HepG2 (cell line): ENCODE data around the gene SKIC2.
"Not testable (repeated sequence)": the region's sequence is repeated elsewhere in the genome, so short reads cannot be mapped to it uniquely, and the experiment has no call there.

ENCODE experiments used
- CCAR2 ChIP-seq: fragments of 200-400 bp; formaldehyde crosslinking; optimal IDR thresholded peaks from 2 replicates; pipeline ENCODE3; 2018; ENCODE audit warnings: low read depth, mild to moderate bottlenecking, low read length, moderate library complexity
- IKZF1 ChIP-seq: fragments of 450-650 bp; IDR thresholded peaks from 2 replicates; pipeline ENCODE4 v1.7.1; 2016
- KDM1A ChIP-seq: IDR thresholded peaks from 2 replicates; pipeline ENCODE4 v1.6.1; 2016; ENCODE audit warnings: missing compliant biosample characterization
- NBN ChIP-seq: fragments of 450-650 bp; conservative IDR thresholded peaks from 2 replicates; pipeline ENCODE4 v1.6.1; 2017
- NFYB ChIP-seq: sonication (generic); formaldehyde crosslinking; IDR thresholded peaks from 2 replicates; pipeline ENCODE4 v1.4.0; 2020; ENCODE audit warnings: missing genetic modification reagents
- PHF20 ChIP-seq: sonication (generic); formaldehyde crosslinking; IDR thresholded peaks from 2 replicates; pipeline ENCODE4 v1.5.0; 2020; ENCODE audit warnings: mild to moderate bottlenecking, missing genetic modification reagents
- ZBTB21 ChIP-seq: sonication (generic); formaldehyde crosslinking; IDR thresholded peaks from 2 replicates; pipeline ENCODE4 v1.4.0; 2020; ENCODE audit warnings: missing genetic modification reagents
- ZNF274 ChIP-seq: sonication (generic); formaldehyde crosslinking; IDR thresholded peaks from 2 replicates; pipeline ENCODE4 v1.5.1; 2020; ENCODE audit warnings: mild to moderate bottlenecking, missing genetic modification reagents
- ZNF431 ChIP-seq: sonication (generic); formaldehyde crosslinking; IDR thresholded peaks from 2 replicates; pipeline ENCODE4 v1.9.0; 2022; ENCODE audit warnings: missing genetic modification reagents, low read depth, mild to moderate bottlenecking, borderline replicate concordance
- TF ChIP-seq, protein P1 (sequence below): sonication (generic); formaldehyde crosslinking; IDR thresholded peaks from 2 replicates; pipeline ENCODE4 v1.5.0; 2020; ENCODE audit warnings: mild to moderate bottlenecking, missing genetic modification reagents, moderate library complexity
- TF ChIP-seq, protein P2 (sequence below): sonication (generic); formaldehyde crosslinking; IDR thresholded peaks from 2 replicates; pipeline ENCODE4 v1.8.1; 2023; ENCODE audit warnings: missing genetic modification reagents, inconsistent platforms, borderline replicate concordance

DNA sequence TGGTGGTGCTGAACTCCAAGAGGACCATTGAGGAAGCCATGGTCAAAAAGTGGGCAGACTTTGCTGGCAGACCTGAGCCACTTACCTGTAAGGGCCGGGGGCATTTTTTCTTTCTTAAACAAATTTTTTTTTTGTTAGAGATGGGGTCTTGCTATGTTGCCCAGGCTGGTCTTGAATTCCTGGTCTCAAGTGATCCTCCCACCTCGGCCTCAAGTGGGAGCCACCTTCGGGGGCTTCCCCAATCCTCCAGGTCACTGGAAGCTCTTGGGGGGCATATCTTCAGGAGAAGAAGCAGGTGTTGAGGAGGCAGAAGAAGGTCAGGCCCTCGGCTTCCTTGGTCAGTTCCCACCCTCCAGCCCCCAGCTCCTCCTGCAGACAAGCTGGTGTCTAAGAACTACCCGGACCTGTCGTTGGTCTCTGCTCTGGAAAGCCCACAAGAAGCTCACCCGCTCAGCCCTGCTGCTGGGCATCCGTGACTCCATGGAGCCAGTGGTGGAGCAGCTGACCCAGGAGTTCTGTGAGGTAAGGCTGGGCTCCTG, 47.1 kb downstream of the SKIC2 start:
- TF ChIP-seq, protein P1, sequence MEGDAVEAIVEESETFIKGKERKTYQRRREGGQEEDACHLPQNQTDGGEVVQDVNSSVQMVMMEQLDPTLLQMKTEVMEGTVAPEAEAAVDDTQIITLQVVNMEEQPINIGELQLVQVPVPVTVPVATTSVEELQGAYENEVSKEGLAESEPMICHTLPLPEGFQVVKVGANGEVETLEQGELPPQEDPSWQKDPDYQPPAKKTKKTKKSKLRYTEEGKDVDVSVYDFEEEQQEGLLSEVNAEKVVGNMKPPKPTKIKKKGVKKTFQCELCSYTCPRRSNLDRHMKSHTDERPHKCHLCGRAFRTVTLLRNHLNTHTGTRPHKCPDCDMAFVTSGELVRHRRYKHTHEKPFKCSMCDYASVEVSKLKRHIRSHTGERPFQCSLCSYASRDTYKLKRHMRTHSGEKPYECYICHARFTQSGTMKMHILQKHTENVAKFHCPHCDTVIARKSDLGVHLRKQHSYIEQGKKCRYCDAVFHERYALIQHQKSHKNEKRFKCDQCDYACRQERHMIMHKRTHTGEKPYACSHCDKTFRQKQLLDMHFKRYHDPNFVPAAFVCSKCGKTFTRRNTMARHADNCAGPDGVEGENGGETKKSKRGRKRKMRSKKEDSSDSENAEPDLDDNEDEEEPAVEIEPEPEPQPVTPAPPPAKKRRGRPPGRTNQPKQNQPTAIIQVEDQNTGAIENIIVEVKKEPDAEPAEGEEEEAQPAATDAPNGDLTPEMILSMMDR (CRISPR knock-in tag) = not testable (repeated sequence)
- TF ChIP-seq ZNF274 (CRISPR knock-in tag); KDM1A; CCAR2; IKZF1; NBN; ZNF431 (CRISPR knock-in tag); NFYB; ZBTB21 (CRISPR knock-in tag); PHF20 (CRISPR knock-in tag): not testable (repeated sequence)
- TF ChIP-seq, protein P2, sequence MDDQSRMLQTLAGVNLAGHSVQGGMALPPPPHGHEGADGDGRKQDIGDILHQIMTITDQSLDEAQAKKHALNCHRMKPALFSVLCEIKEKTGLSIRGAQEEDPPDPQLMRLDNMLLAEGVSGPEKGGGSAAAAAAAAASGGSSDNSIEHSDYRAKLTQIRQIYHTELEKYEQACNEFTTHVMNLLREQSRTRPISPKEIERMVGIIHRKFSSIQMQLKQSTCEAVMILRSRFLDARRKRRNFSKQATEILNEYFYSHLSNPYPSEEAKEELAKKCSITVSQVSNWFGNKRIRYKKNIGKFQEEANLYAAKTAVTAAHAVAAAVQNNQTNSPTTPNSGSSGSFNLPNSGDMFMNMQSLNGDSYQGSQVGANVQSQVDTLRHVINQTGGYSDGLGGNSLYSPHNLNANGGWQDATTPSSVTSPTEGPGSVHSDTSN (CRISPR knock-in tag) = not testable (repeated sequence)
